Heart right ventricle (tissue), 16 donors: Measurements from ENCODE around the gene LPO. TPM values are rescaled to one million over a fixed set of nuclear protein-coding genes. Genes with fewer than 3 reads are reported as not detected.

Source experiments
- ATAC-seq, 8 donors: fragments of 200-7000 bp; cut with Tn5 transposase; one replicate each; pipeline ENCODE4 v1.9.1; 2020; ENCODE audit warnings: mild to moderate bottlenecking in 8 of 8, moderate library complexity in 8 of 8, moderate number of reproducible peaks in 1 of 8
- DNase-seq, 2 donors: peaks; one replicate each; pipeline ENCODE4 v3.0.0-alpha.2; 2020
- H3K27ac ChIP-seq, 10 donors: fragments of 200-600 bp; sonication (generic) in 2 of 10; one replicate each; pipeline versions ENCODE4 v1.5.0 to v1.8.0; 2020 to 2022; ENCODE audit warnings: mild to moderate bottlenecking in 3 of 10
- H3K27me3 ChIP-seq, 7 donors: fragments of 200-600 bp; one replicate each; pipeline ENCODE4 v1.8.0; 2021 to 2022; ENCODE audit warnings: mild to moderate bottlenecking in 2 of 7
- H3K36me3 ChIP-seq, 9 donors: fragments of 200-600 bp; sonication (generic) in 1 of 9; one replicate each; pipeline versions ENCODE4 v1.5.0 to v1.8.0; 2020 to 2022; ENCODE audit warnings: mild to moderate bottlenecking in 2 of 9
- H3K4me1 ChIP-seq, 9 donors: fragments of 200-600 bp; sonication (generic) in 1 of 9; one replicate each; pipeline versions ENCODE4 v1.5.0 to v1.8.0; 2020 to 2022; ENCODE audit warnings: mild to moderate bottlenecking in 4 of 9
- H3K4me3 ChIP-seq, 10 donors: fragments of 200-600 bp; sonication (generic) in 2 of 10; one replicate each; pipeline versions ENCODE4 v1.5.0 to v1.8.0; 2020 to 2022; ENCODE audit warnings: mild to moderate bottlenecking in 7 of 10, moderate library complexity in 2 of 10
- H3K9me3 ChIP-seq, 11 donors: fragments of 200-600 bp in 10 of 11; sonication (generic) in 2 of 11; one replicate each; pipeline versions ENCODE4 v1.5.0 to v1.8.0; 2013 to 2022; ENCODE audit warnings: mild to moderate bottlenecking in 2 of 11, control low read depth in 1 of 11, moderate library complexity in 1 of 11
- WGBS, 2 donors: extraction: QIAGEN DNeasy Blood & Tissue Kit; methylation state at CpG; one replicate each; pipeline ENCODE4 v1.1.7; 2013; ENCODE audit warnings: inconsistent platforms in 1 of 2; 5-methylcytosine and 5-hydroxymethylcytosine counted together
- intact Hi-C, 10 donors: fragments of 100-400 bp; cut with DNase I; formaldehyde crosslinking; loops; one replicate each; pipeline versions ENCODE4 v1.11.1 to v1.14.2; 2022
- polyA plus RNA-seq, 2 donors: library from polyadenylated mRNA; stranded (reverse); fragments of 200-250 nt; gene quantifications; one replicate each; pipeline ENCODE4 v1.2.3, GENCODE V29; 2013
- total RNA-seq, 10 donors: library from RNA; stranded (reverse); fragmentation: NEBNext Ultra II Directional in 3 of 10; extraction: Animal tissue kit (Norgen Biotek cat#: 25700) in 3 of 10; gene quantifications; one replicate each; pipeline versions ENCODE4 v1.2.1 to v1.2.4, GENCODE V29; 2021 to 2023
- TF ChIP-seq, protein P1 (sequence below), 9 donors: fragments of 200-600 bp; sonication (generic) in 2 of 9; IDR thresholded peaks; one replicate each; pipeline versions ENCODE4 v1.5.0 to v1.8.0; 2021 to 2022; ENCODE audit warnings: antibody characterized with exemption in 9 of 9, mild to moderate bottlenecking in 5 of 9, moderate library complexity in 1 of 9
- donor health status: Arrhythmogenic right ventricular cardiomyopathy.
- donor health status: ischemic (EF 13 %, LVEDD 7.1; RV severe dilation, severe dysfunction).
- donor health status: healthy with polysubstance abuse.
- donor health status: DM: no; HTN: yes; CAD: no.
- donor health status: DM: no; HTN: no; CAD: no.
- donor health status: ischemic (EF 25% LVEDD 6.9; RV normal size, moderate dysfunction).
- donor health status: ischemic (EF 25% LVEDD 5.7; RV mildly dilated, moderate dysfunction).
- donor health status: healthy.
- donor health status: DM: yes; HTN: yes; CAD: no.
- donor health status: Ischemic cardiomyopathy.
- donor health status: ischemic (EF 35%, LVEDD 5.7; RV mildly dilated, moderate dysfunction).
- donor health status: nonischemic (EF 11% LVEDD 7.7; RV severe dilation, severe dysfunction).
- donor health status: DM: yes; HTN: yes; CAD: no.
- donor health status: PGD.
- donor health status: ischemic (EF 29% LVEDD 5.4; RV normal size, mild dysfunction).
- donor health status: nonischemic (EF 23%, LVEDD 6.1; RV moderate dilation, normal function).

LPO gene
- total and polyA plus RNA-seq, 12 donors, result not detected

DNA sequence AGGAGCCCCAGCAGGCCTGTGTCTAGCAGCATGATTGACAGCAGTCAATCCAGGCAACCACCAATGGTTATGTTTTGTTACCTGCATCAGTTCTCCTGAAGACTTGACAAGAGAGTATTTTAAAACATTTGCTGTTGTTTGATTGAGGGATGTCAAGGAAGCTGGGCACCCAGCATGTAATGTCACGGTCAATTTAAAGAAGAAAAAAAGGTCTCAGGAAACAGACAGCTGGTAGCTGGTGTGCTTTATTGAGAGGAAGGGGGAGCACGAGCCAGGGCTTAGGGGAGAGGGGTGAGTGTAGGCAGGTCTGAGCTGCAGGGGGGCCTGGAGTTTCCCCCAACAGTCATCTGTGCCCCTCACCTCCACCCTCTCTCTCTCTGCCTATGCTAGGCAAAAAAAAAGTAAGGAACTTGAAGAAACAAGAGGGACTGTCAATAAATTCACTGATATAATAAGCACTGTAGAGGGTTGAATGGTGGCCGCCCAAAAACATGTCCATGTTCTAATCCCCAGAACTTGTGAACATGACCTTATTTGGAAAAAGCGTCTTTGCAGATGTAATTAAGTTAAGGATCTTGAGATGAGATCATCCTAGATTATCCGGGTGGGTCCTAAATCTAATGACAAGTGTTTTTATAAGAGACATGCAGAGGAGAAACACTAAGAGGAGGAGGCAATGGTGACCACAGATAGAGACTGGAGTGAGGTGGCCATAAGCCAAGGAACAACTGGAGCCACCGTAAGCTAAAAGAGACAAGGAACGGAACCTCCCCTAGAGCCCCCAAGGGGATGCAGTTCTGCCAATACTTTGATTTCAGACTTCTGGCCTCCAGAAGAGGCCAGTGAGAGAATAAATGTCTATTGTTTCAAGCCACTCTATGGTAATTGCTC is 75.7 kb downstream of the LPO start:
- Histone ChIP-seq H3K36me3 (no peaks in the 10 kb centered on the region), H3K4me3 (no peak overlapping the region)
- 67 to 76% methylated on average over 7 of the region's 7 CpGs for WGBS, 2 donors

DNA sequence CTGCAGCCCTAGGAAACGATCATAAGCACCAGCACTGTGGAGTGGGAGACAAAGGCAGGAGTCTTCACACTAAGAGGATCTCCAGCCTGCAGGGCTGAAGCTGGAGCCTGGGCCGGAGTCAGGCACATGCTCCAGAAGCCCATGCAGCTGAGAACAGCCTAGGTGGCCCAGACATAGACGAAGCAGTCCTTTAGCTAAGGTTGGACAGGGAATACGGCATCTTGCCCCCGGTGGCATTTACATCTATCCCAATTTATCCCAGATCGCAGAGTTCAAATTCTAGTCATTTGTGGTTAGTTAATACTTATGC is 76.3 kb downstream of the LPO start:
- WGBS, 2 donors, result 82 to 85% methylated on average over 6 of the region's 6 CpGs
- TF ChIP-seq, protein P1, sequence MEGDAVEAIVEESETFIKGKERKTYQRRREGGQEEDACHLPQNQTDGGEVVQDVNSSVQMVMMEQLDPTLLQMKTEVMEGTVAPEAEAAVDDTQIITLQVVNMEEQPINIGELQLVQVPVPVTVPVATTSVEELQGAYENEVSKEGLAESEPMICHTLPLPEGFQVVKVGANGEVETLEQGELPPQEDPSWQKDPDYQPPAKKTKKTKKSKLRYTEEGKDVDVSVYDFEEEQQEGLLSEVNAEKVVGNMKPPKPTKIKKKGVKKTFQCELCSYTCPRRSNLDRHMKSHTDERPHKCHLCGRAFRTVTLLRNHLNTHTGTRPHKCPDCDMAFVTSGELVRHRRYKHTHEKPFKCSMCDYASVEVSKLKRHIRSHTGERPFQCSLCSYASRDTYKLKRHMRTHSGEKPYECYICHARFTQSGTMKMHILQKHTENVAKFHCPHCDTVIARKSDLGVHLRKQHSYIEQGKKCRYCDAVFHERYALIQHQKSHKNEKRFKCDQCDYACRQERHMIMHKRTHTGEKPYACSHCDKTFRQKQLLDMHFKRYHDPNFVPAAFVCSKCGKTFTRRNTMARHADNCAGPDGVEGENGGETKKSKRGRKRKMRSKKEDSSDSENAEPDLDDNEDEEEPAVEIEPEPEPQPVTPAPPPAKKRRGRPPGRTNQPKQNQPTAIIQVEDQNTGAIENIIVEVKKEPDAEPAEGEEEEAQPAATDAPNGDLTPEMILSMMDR (IDR thresholded peaks at IDR 0.05), result no peak
- H3K27me3 ChIP-seq, result no peaks in the 10 kb centered on the region
- intact Hi-C loops, result loop anchor here in 7 of 10 donors (5.0 to 10.0 kb wide), 5 partner anchors 100 to 133 kb away; partner anchors contain the start of gene RNF43 (in 2 of the 7)
- H3K36me3 ChIP-seq, result no peaks in the 10 kb centered on the region
- no peak overlapping the region for H3K27ac ChIP-seq
- DNase-seq (no peak), ATAC-seq (no peak)
- no peak overlapping the region for H3K4me3 ChIP-seq
- H3K9me3 ChIP-seq, result no peaks in the 10 kb centered on the region
- H3K4me1 ChIP-seq, result peaks cover 0 to 5% (median 0%) of the 10 kb centered on the region in 9 donors

More for the DNA sequence above, 75.7 kb downstream of the LPO start:
- DNase-seq (no peak), ATAC-seq (no peak)
- TF ChIP-seq, protein P1 (IDR thresholded peaks at IDR 0.05), result no peak
- H3K27me3 ChIP-seq, result no peaks in the 10 kb centered on the region
- H3K27ac ChIP-seq, result no peak overlapping the region
- H3K9me3 ChIP-seq, result no peaks in the 10 kb centered on the region
- intact Hi-C loops, result loop anchor here in 5 of 10 donors (5.0 to 10.0 kb wide), 4 partner anchors 101 to 133 kb away; partner anchors contain the start of gene RNF43 (in 1 of the 5)
- H3K4me1 ChIP-seq, result peaks cover 0 to 5% (median 0%) of the 10 kb centered on the region in 9 donors

DNA sequence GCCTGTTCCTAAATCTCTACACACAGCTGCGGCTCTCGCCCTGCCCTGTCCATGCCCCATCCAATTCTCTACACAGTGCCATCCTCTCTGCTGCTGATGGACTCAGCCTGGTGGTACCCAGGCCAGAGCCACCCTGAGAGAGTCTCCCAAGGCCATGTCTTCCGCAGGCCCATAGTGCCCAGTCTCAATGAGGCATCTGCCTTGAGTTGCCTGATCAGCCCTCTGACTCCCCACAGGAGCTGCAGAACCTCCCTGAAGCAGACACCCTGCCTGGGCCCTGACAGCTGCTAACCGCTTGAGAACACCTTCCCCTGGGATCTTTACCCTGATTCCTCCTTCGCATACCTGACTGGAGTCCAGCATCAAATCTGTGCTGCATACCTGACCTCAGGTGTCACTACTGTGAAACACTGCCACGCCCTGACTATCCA is 76.9 kb downstream of the LPO start:
- Histone ChIP-seq H3K27ac (no peak overlapping the region), H3K36me3 (no peaks in the 10 kb centered on the region), H3K4me1 (peaks cover 0 to 5% (median 0%) of the 10 kb centered on the region in 9 donors), H3K4me3 (no peak overlapping the region), H3K9me3 (no peaks in the 10 kb centered on the region), H3K27me3 (no peaks in the 10 kb centered on the region)
- TF ChIP-seq, protein P1 (IDR thresholded peaks at IDR 0.05), result no peak
- ATAC-seq, result no peak
- DNase-seq, result no peak
- intact Hi-C loops, result loop anchor here in 5 of 10 donors (5.0 to 10.0 kb wide), 4 partner anchors 100 to 132 kb away; partner anchors contain the start of gene RNF43 (in 2 of the 5)
- 85 to 91% methylated on average over 6 of the region's 6 CpGs for WGBS, 2 donors

DNA sequence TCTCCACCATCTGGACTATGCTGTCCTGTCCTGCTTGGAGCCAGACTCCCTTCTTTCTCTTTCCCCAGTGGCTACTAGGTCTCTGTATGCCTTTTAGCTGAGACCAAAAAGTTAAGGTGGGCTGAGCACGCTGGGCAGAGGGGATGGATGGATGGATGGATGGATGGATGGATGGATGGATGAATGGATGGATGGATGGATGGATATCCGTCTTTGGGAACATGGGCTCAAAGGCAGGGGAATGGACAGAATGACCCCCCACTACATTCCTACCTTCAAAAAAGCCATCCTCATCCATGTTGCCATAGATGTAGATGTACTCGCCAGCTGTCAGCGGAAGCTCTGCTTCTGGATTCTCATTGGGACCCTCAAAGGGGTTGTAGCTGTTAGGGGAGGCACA is 77.4 kb downstream of the LPO start:
- intact Hi-C loops, result loop anchor here in 5 of 10 donors (5.0 to 10.0 kb wide), 4 partner anchors 99 to 132 kb away; partner anchors contain the start of gene RNF43 (in 2 of the 5)
- no peak for ATAC-seq
- 89 to 94% methylated on average over 4 of the region's 4 CpGs for WGBS, 2 donors

More for the DNA sequence above, 77.4 kb downstream of the LPO start:
- Histone ChIP-seq H3K27me3 (no peaks in the 10 kb centered on the region), H3K27ac (no peak overlapping the region), H3K4me3 (no peak overlapping the region), H3K4me1 (peaks cover 0 to 5% (median 0%) of the 10 kb centered on the region in 9 donors), H3K9me3 (no peaks in the 10 kb centered on the region), H3K36me3 (no peaks in the 10 kb centered on the region)
- TF ChIP-seq, protein P1 (IDR thresholded peaks at IDR 0.05), result no peak
- no peak for DNase-seq
